Measurements from ENCODE around the gene C20orf173.
"Not testable (repeated sequence)": the region's sequence is repeated elsewhere in the genome, so short reads cannot be mapped to it uniquely, and the experiment has no call there.

C20orf173 gene
- total RNA-seq = 0 reads per million in 4 donors

GRCh38 chr20:35529552-35529951, at the start of gene C20orf173:
Gene C20orf173, minus strand, starts transcription at chr20:35529652. Its CDS starts 279 bp downstream, at chr20:35529373.
- no peak for DNase-seq

- DNase-seq = no peak
These were observed 49.7 kb upstream of the C20orf173 start for GRCh38 chr20:35579196-35579595.

- no peak for DNase-seq
These were observed 49.0 kb upstream of the C20orf173 start for GRCh38 chr20:35578469-35578868.

GRCh38 chr20:35576816-35577215, 47.4 kb upstream of the C20orf173 start:
- no peak for DNase-seq

- no peak for DNase-seq
These were observed 46.5 kb upstream of the C20orf173 start for GRCh38 chr20:35575958-35576357.

GRCh38 chr20:35572838-35573237, 43.4 kb upstream of the C20orf173 start:
- no peak for DNase-seq

GRCh38 chr20:35571555-35571954, 42.1 kb upstream of the C20orf173 start:
- DNase-seq = no peak

GRCh38 chr20:35568645-35569044, 39.2 kb upstream of the C20orf173 start:
- DNase-seq = no peak

- no peak for DNase-seq
These were observed 35.5 kb upstream of the C20orf173 start for GRCh38 chr20:35564905-35565304.

- DNase-seq = no peak
These were observed 34.4 kb upstream of the C20orf173 start for GRCh38 chr20:35563834-35564233.

GRCh38 chr20:35562541-35563110, 33.2 kb upstream of the C20orf173 start:
- no peak for DNase-seq

GRCh38 chr20:35561671-35562070, 32.2 kb upstream of the C20orf173 start:
- no peak for DNase-seq

- DNase-seq = no peak
These were observed 31.8 kb upstream of the C20orf173 start for GRCh38 chr20:35561268-35561667.

- DNase-seq = no peak
These were observed 31.1 kb upstream of the C20orf173 start for GRCh38 chr20:35560541-35560940.

GRCh38 chr20:35560105-35560511, 30.7 kb upstream of the C20orf173 start:
- DNase-seq = no peak

GRCh38 chr20:35559042-35559693, 29.7 kb upstream of the C20orf173 start:
- no peak for DNase-seq

- no peak for DNase-seq
These were observed 29.0 kb upstream of the C20orf173 start for GRCh38 chr20:35558451-35558850.

GRCh38 chr20:35556871-35557270, 27.4 kb upstream of the C20orf173 start:
- no peak for DNase-seq

- no peak for DNase-seq
These were observed 26.6 kb upstream of the C20orf173 start for GRCh38 chr20:35555951-35556645.

GRCh38 chr20:35555461-35555860, 26.0 kb upstream of the C20orf173 start:
- DNase-seq = not testable (repeated sequence)

GRCh38 chr20:35552914-35553313, 23.5 kb upstream of the C20orf173 start:
- DNase-seq = no peak

- DNase-seq = no peak
These were observed 22.1 kb upstream of the C20orf173 start for GRCh38 chr20:35551503-35551902.

- DNase-seq = no peak
These were observed 17.9 kb upstream of the C20orf173 start for GRCh38 chr20:35547329-35547728.

GRCh38 chr20:35546127-35546526, 16.7 kb upstream of the C20orf173 start:
- no peak for DNase-seq

Data from T-helper 1 cell (primary cell).